GM10266 (cell line): ENCODE data around the gene CSTF2.
"Not testable (repeated sequence)": the region's sequence is repeated elsewhere in the genome, so short reads cannot be mapped to it uniquely, and the experiment has no call there.

Source experiments
- DNase-seq: peaks from one replicate; pipeline ENCODE4 v3.0.0; 2012; ENCODE audit errors: extremely low spot score
- CTCF ChIP-seq: IDR thresholded peaks from 2 replicates; pipeline ENCODE4 v1.5.1; 2012; ENCODE audit warnings: mild to moderate bottlenecking, low read depth; ENCODE audit not compliant: control insufficient read depth, insufficient read depth; ENCODE audit errors: missing control alignments

CSTF2 gene, protein sequence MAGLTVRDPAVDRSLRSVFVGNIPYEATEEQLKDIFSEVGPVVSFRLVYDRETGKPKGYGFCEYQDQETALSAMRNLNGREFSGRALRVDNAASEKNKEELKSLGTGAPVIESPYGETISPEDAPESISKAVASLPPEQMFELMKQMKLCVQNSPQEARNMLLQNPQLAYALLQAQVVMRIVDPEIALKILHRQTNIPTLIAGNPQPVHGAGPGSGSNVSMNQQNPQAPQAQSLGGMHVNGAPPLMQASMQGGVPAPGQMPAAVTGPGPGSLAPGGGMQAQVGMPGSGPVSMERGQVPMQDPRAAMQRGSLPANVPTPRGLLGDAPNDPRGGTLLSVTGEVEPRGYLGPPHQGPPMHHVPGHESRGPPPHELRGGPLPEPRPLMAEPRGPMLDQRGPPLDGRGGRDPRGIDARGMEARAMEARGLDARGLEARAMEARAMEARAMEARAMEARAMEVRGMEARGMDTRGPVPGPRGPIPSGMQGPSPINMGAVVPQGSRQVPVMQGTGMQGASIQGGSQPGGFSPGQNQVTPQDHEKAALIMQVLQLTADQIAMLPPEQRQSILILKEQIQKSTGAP

GRCh38 chrX:100819837-100820666 lies at the start of gene CSTF2:
Gene CSTF2, plus strand, starts transcription at chrX:100820391. Its CDS starts 26 bp downstream, at chrX:100820417.
- DNase-seq = peak; percentile 65
- no peak for TF ChIP-seq CTCF

- not testable (repeated sequence) for DNase-seq
Measured at GRCh38 chrX:100796371-100796770, 23.8 kb upstream of the CSTF2 start.

DNA sequence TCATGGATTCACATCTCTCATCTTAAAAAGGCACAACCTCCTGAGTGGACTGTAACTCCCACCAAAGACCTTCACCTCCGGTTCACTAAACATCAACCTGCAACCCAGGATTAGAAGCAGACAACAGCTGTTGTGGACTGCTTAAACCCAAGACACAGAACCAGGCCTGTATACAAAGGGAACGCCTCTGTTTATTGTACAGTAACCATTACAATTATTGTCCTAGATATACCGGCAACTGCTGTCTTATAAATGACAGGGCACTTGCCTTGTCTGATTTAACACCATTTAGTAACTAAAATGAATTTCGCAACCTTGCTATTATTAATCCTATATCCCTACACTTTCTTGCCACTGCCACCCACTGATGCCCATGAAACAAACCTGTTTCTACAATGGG lies 22.8 kb upstream of the CSTF2 start:
- no peak for TF ChIP-seq CTCF
- no peak for DNase-seq

- DNase-seq = no peak
- TF ChIP-seq CTCF = no peak
Measured at GRCh38 chrX:100798484-100799214, 21.5 kb upstream of the CSTF2 start.

GRCh38 chrX:100802843-100803242 lies 17.3 kb upstream of the CSTF2 start:
- no peak for TF ChIP-seq CTCF

GRCh38 chrX:100804780-100805179 lies 15.4 kb upstream of the CSTF2 start:
- no peak for DNase-seq
- no peak for TF ChIP-seq CTCF

More at GRCh38 chrX:100802843-100803242, 17.3 kb upstream of the CSTF2 start:
- no peak for DNase-seq

- DNase-seq = not testable (repeated sequence)
Measured at GRCh38 chrX:100808265-100808664, 11.9 kb upstream of the CSTF2 start.
